SU-DHL-6 (cell line): Measurements from ENCODE around the gene SH3GLB2.

Experiments
- H2AFZ ChIP-seq: fragments of 200-600 bp; sonication (generic); 2 replicates; pipeline ENCODE4 v1.6.1; 2014; ENCODE audit warnings: low read depth, mild to moderate bottlenecking, moderate library complexity, mixed read lengths, antibody characterized with exemption, low read length; ENCODE audit not compliant: severe bottlenecking
- H3F3A ChIP-seq: fragments of 200-600 bp; shearing (Covaris generic); 2 replicates; pipeline ENCODE4 v1.6.0; 2016; ENCODE audit warnings: antibody characterized with exemption, mild to moderate bottlenecking; ENCODE audit not compliant: insufficient read depth
- H3K27ac ChIP-seq: fragments of 200-600 bp; sonication (generic); 2 replicates; pipeline ENCODE4 v1.5.1; 2016; ENCODE audit warnings: low read depth, mild to moderate bottlenecking, low read length, moderate library complexity, mixed read lengths
- H3K27me3 ChIP-seq: fragments of 200-600 bp; sonication (generic), shearing (Covaris generic); 2 replicates; pipeline ENCODE4 v1.6.0; 2014; ENCODE audit warnings: mild to moderate bottlenecking, low read length
- H3K36me3 ChIP-seq: fragments of 200-600 bp; sonication (generic); 2 replicates; pipeline ENCODE4 v1.6.1; 2014; ENCODE audit warnings: mild to moderate bottlenecking, low read length, mixed read lengths
- H3K4me2 ChIP-seq: fragments of 300-600, 200-600 bp; shearing (Covaris generic), sonication (generic); 2 replicates; pipeline ENCODE4 v1.6.0; 2014; ENCODE audit warnings: low read length, low read depth, mild to moderate bottlenecking; ENCODE audit not compliant: poor library complexity, severe bottlenecking
- H3K4me3 ChIP-seq: fragments of 200-600 bp; sonication (generic); 2 replicates; pipeline ENCODE4 v1.5.1; 2014; ENCODE audit warnings: antibody characterized with exemption, low read length, mild to moderate bottlenecking, mixed read lengths; ENCODE audit not compliant: insufficient read depth, poor library complexity, severe bottlenecking
- H3K79me2 ChIP-seq: fragments of 200-600 bp; sonication (generic); 2 replicates; pipeline ENCODE4 v1.6.1; 2014; ENCODE audit warnings: mild to moderate bottlenecking, low read length, moderate library complexity; ENCODE audit not compliant: insufficient read depth
- H3K9ac ChIP-seq: fragments of 200-600 bp; sonication (generic); 2 replicates; pipeline ENCODE4 v1.7.0; 2014; ENCODE audit warnings: mild to moderate bottlenecking, low read length
- H3K9me2 ChIP-seq: fragments of 200-600 bp; sonication (generic); replicated peaks from 2 replicates; pipeline ENCODE4 v1.6.1; 2014; ENCODE audit warnings: low read length; ENCODE audit not compliant: insufficient read depth
- H3K9me3 ChIP-seq: fragments of 200-600 bp; sonication (generic); 2 replicates; pipeline ENCODE4 v1.6.1; 2014; ENCODE audit warnings: low read length, mixed read lengths; ENCODE audit not compliant: insufficient read depth
- H4K20me1 ChIP-seq: fragments of 200-600 bp; sonication (generic); 2 replicates; pipeline ENCODE4 v1.6.1; 2014; ENCODE audit warnings: low read depth, mild to moderate bottlenecking, antibody characterized with exemption, low read length, moderate library complexity, mixed read lengths
- EZH2phosphoT487 ChIP-seq: fragments of 200-600 bp; sonication (generic), shearing (Covaris generic); conservative IDR thresholded peaks from 2 replicates; pipeline ENCODE4 v1.6.1; 2018; ENCODE audit warnings: mild to moderate bottlenecking, antibody characterized with exemption, low read length, moderate library complexity, mixed read lengths
- TF ChIP-seq, protein P1 (sequence below): fragments of 200-600 bp; sonication (generic); IDR thresholded peaks from one replicate; pipeline ENCODE4 v1.5.1; 2017; ENCODE audit warnings: antibody characterized with exemption, mild to moderate bottlenecking, low read length, moderate library complexity; ENCODE audit not compliant: insufficient read depth, poor library complexity, severe bottlenecking

SH3GLB2 gene

DNA sequence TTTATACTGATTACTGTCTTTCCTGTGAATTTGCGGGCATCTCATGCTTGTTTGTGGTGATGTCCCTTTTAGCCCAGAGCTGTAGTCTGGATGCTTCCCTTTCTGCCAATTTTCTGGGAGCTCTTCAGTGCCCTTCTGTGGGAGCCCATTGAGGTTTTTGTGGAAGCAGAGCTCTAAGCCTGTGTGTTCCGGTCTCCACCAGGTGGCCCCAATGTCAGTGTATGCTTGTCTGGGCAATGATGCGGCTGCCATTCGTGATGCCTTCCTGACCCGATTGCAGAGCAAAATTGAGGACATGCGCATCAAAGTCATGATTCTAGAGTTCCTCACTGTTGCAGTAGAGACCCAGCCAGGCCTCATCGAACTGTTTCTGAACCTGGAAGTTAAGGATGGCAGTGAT is 35.1 kb downstream of the SH3GLB2 start:
- peaks cover 35% of the 10 kb centered on the region for H3K36me3 ChIP-seq

DNA sequence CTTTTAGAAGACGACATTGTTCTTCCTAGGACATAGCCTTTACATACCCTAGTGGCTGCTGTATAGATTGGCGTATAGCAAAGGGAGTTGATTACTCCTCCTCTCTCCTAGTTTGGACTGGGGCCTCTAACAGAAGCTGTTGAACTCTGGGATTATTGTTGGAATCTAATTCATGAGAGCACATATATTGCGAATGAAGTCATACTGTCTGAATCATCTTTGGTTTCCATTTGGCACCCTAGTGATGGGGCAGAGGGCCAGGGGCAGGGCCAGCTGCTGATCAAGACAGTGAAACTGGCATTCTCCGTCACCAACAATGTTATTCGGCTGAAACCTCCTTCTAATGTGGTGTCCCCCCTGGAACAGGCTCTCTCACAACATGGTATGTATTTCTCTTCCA is 40.3 kb downstream of the SH3GLB2 start:
- Histone ChIP-seq H3K9ac (no peak overlapping the region), H3K27ac (no peak overlapping the region), H4K20me1 (no peaks in the 10 kb centered on the region), H3K36me3 (peaks cover 33% of the 10 kb centered on the region), H3K4me3 (no peak overlapping the region), H3K9me3 (no peaks in the 10 kb centered on the region), H2AFZ (no peak overlapping the region), H3K9me2 (no peaks in the 10 kb centered on the region), H3F3A (no peaks in the 10 kb centered on the region), H3K27me3 (no peaks in the 10 kb centered on the region), H3K79me2 (no peaks in the 10 kb centered on the region), H3K4me2 (no peak overlapping the region)
- TF ChIP-seq, protein P1, sequence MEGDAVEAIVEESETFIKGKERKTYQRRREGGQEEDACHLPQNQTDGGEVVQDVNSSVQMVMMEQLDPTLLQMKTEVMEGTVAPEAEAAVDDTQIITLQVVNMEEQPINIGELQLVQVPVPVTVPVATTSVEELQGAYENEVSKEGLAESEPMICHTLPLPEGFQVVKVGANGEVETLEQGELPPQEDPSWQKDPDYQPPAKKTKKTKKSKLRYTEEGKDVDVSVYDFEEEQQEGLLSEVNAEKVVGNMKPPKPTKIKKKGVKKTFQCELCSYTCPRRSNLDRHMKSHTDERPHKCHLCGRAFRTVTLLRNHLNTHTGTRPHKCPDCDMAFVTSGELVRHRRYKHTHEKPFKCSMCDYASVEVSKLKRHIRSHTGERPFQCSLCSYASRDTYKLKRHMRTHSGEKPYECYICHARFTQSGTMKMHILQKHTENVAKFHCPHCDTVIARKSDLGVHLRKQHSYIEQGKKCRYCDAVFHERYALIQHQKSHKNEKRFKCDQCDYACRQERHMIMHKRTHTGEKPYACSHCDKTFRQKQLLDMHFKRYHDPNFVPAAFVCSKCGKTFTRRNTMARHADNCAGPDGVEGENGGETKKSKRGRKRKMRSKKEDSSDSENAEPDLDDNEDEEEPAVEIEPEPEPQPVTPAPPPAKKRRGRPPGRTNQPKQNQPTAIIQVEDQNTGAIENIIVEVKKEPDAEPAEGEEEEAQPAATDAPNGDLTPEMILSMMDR: no peak
- no peak for TF ChIP-seq EZH2phosphoT487

More for the DNA sequence above, 35.1 kb downstream of the SH3GLB2 start:
- no peaks in the 10 kb centered on the region for H4K20me1 ChIP-seq
- no peak overlapping the region for H2AFZ ChIP-seq
- H3K79me2 ChIP-seq: no peaks in the 10 kb centered on the region
- no peak for TF ChIP-seq EZH2phosphoT487
- TF ChIP-seq, protein P1: no peak
- no peaks in the 10 kb centered on the region for H3K27me3 ChIP-seq
- no peaks in the 10 kb centered on the region for H3K9me3 ChIP-seq
- H3K4me2 ChIP-seq: no peak overlapping the region
- no peak overlapping the region for H3K4me3 ChIP-seq
- no peak overlapping the region for H3K9ac ChIP-seq
- no peaks in the 10 kb centered on the region for H3F3A ChIP-seq
- H3K9me2 ChIP-seq: no peaks in the 10 kb centered on the region
- no peak overlapping the region for H3K27ac ChIP-seq

DNA sequence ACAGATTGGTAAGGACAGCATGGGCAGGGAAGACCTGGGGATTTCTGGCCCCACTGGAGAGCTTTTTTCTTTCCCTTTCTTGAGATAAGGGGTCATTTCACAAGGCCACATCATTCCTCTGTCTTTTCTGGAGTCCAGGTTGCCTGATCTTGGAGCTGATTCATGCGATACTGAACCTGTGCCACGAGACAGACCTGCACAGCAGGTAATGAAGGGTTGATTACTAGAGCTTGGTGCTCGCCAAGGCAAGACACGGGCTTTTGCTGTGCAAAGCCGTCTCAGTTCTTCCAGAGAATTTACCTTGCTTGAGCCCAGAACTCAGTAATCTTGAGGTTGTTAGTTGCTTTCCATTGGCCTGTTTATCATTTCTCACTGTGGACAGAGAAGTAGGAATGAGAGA is 41.5 kb downstream of the SH3GLB2 start:
- Histone ChIP-seq H3K27me3 (no peaks in the 10 kb centered on the region), H3K9me2 (no peaks in the 10 kb centered on the region), H2AFZ (no peak overlapping the region), H3K9me3 (no peaks in the 10 kb centered on the region), H3K4me3 (no peak overlapping the region), H3K79me2 (no peaks in the 10 kb centered on the region), H3K27ac (no peak overlapping the region), H3F3A (no peaks in the 10 kb centered on the region), H4K20me1 (no peaks in the 10 kb centered on the region), H3K9ac (no peak overlapping the region), H3K36me3 (peaks cover 38% of the 10 kb centered on the region), H3K4me2 (no peak overlapping the region)
- TF ChIP-seq, protein P1: no peak
- no peak for TF ChIP-seq EZH2phosphoT487

DNA sequence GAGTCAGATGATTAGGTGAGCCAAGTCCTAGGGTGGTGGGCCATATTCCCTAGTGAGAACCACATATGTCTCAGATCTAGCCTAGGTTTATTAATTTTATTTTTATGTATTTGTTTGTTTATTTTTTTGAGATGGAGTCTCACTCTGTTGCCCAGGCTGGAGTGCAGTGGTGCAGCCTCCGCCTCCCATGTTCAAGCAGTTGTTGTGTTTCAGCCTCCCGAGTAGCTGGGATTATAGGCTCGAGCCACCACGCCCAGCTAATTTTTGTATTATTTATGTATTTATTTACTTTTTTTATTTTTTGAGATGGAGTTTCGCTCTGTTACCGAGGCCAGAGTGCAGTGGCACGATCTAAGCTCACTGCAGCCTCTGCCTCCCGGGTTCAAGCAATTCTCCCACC is 44.6 kb downstream of the SH3GLB2 start:
- no peak overlapping the region for H3K4me3 ChIP-seq
- H3F3A ChIP-seq: no peaks in the 10 kb centered on the region
- H3K36me3 ChIP-seq: peaks cover 57% of the 10 kb centered on the region
- no peak overlapping the region for H2AFZ ChIP-seq
- no peaks in the 10 kb centered on the region for H3K27me3 ChIP-seq
- no peaks in the 10 kb centered on the region for H3K79me2 ChIP-seq
- H4K20me1 ChIP-seq: no peaks in the 10 kb centered on the region
- H3K4me2 ChIP-seq: no peak overlapping the region
- H3K9me3 ChIP-seq: no peaks in the 10 kb centered on the region
- H3K9ac ChIP-seq: no peak overlapping the region
- no peaks in the 10 kb centered on the region for H3K9me2 ChIP-seq
- no peak overlapping the region for H3K27ac ChIP-seq
- no peak for TF ChIP-seq EZH2phosphoT487
- TF ChIP-seq, protein P1: no peak
